ENCODE results near the gene RBM33. TPM values are rescaled to one million over a fixed set of nuclear protein-coding genes. Genes with fewer than 3 reads are reported as not detected.
"Not testable (repeated sequence)": the region's sequence is repeated elsewhere in the genome, so short reads cannot be mapped to it uniquely, and the experiment has no call there.

Gene RBM33
- polyA plus RNA-seq, 1 donor: 26.4 TPM

- DNase-seq (ENCODE audit: low read depth): no peak
Observed at GRCh38 chr7:155809332-155809946, 165.0 kb downstream of the RBM33 start.

GRCh38 chr7:155809947-155810769 lies 165.7 kb downstream of the RBM33 start:
- no peak for DNase-seq (ENCODE audit: low read depth)

GRCh38 chr7:155810770-155811559 lies 166.5 kb downstream of the RBM33 start:
- no peak for DNase-seq (ENCODE audit: low read depth)

GRCh38 chr7:155811560-155811894 lies 167.1 kb downstream of the RBM33 start:
- DNase-seq (ENCODE audit: low read depth): no peak

GRCh38 chr7:155811895-155812761 lies 167.7 kb downstream of the RBM33 start, which contains the start of gene SHH:
Gene SHH (minus strand): TSS chr7:155812463. CDS start chr7:155812122, 341 bp downstream.
- DNase-seq (ENCODE audit: low read depth): no peak

GRCh38 chr7:155813125-155813524 lies 168.7 kb downstream of the RBM33 start:
- DNase-seq (ENCODE audit: low read depth): no peak

GRCh38 chr7:155813546-155814315 lies 169.3 kb downstream of the RBM33 start:
- DNase-seq (ENCODE audit: low read depth): no peak

- DNase-seq (ENCODE audit: low read depth): no peak
Observed at GRCh38 chr7:155814316-155815276, 170.1 kb downstream of the RBM33 start.

GRCh38 chr7:155815332-155816191 lies 171.1 kb downstream of the RBM33 start:
- no peak for DNase-seq (ENCODE audit: low read depth)

GRCh38 chr7:155816192-155816508 lies 171.7 kb downstream of the RBM33 start:
- DNase-seq (ENCODE audit: low read depth): no peak

GRCh38 chr7:155816996-155817395 lies 172.5 kb downstream of the RBM33 start:
- no peak for DNase-seq (ENCODE audit: low read depth)

GRCh38 chr7:155817515-155817914 lies 173.1 kb downstream of the RBM33 start:
- not testable (repeated sequence) for DNase-seq (ENCODE audit: low read depth)

GRCh38 chr7:155818154-155818819 lies 173.8 kb downstream of the RBM33 start:
- no peak for DNase-seq (ENCODE audit: low read depth)

- no peak for DNase-seq (ENCODE audit: low read depth)
Observed at GRCh38 chr7:155818820-155819168, 174.3 kb downstream of the RBM33 start.

- DNase-seq (ENCODE audit: low read depth): no peak
Observed at GRCh38 chr7:155819186-155819585, 174.7 kb downstream of the RBM33 start.

- no peak for DNase-seq (ENCODE audit: low read depth)
Observed at GRCh38 chr7:155820246-155820645, 175.8 kb downstream of the RBM33 start.

- DNase-seq (ENCODE audit: low read depth): no peak
Observed at GRCh38 chr7:155820788-155821187, 176.3 kb downstream of the RBM33 start.

- no peak for DNase-seq (ENCODE audit: low read depth)
Observed at GRCh38 chr7:155821851-155822250, 177.4 kb downstream of the RBM33 start.

Measured in forelimb muscle (tissue), 1 donor.